ENCODE measurements around the gene PLXNA4.

Gene PLXNA4

DNA sequence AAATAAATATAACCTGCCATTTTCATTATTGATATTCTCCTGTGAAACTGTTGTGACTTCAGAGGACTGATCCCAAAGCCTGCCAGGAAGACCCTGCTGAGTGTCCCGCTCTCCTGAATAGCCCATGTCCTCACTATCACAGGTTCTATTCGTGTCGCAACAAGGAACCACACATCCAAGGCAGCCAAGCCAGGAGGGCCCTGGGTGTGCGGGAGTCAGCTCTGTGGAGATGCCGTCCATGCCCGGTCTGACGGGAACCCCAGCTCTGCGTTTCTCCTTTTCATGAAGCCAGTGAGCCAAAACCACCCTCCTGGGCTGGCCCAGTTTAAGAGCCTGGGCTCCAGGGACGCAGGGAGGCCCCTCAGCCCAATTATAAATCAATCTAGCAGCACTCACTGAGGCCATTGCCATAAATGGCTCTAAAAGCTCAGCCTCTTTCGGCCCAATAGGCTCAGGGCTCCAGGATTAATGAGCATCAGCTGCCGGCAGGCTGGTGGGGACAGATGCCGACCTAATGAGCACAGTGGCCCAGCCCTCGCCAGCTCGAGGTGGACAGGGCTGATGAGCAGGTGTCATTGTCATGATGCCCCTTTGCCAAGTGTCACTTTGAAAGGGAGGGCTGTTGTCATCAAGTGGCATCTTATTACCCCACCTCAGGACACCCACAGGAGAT is 177.9 kb downstream of the PLXNA4 start:
- no CpG with 5 or more reads among the region's 14 CpGs for WGBS (ENCODE audit: extremely low coverage, insufficient coverage, insufficient read length)
- Histone ChIP-seq H4K8ac (ENCODE audit: low read depth, low read length) (no peak overlapping the region), H3K9ac (ENCODE audit: low read length) (no peak overlapping the region), H2BK12ac (ENCODE audit: low read length) (no peak overlapping the region), H2AFZ (ENCODE audit: insufficient read depth, low read length, poor library complexity) (no peak overlapping the region), H3K4me1 (ENCODE audit: control insufficient read depth in 1 of 2, insufficient read depth in 2 of 2, low read length in 2 of 2) (no peaks in the 10 kb centered on the region), H4K91ac (ENCODE audit: low read depth, low read length) (no peak overlapping the region), H3K79me2 (ENCODE audit: control insufficient read depth, insufficient read depth, low read length, poor library complexity) (no peaks in the 10 kb centered on the region), H3K36me3 (ENCODE audit: control insufficient read depth in 1 of 2, insufficient read depth in 2 of 2, low read length in 2 of 2) (no peaks in the 10 kb centered on the region), H2BK5ac (ENCODE audit: low read depth, low read length, poor library complexity) (no peak overlapping the region), H3K23ac (ENCODE audit: low read length) (no peak overlapping the region), H3K4me2 (ENCODE audit: low read length) (no peak overlapping the region), H3K18ac (ENCODE audit: low read length) (no peak overlapping the region), H3K4me3 (ENCODE audit: low read depth, low read length) (no peak overlapping the region), H2BK120ac (ENCODE audit: insufficient read depth, low read length, poor library complexity) (no peak overlapping the region), H3K27ac (ENCODE audit: low read depth, low read length) (no peak overlapping the region), H3K27me3 (ENCODE audit: insufficient read depth, low read length) (no peaks in the 10 kb centered on the region), H3K4ac (ENCODE audit: low read depth, low read length) (no peak overlapping the region), H2AK5ac (ENCODE audit: low read length) (no peak overlapping the region), H3K9me3 (ENCODE audit: insufficient read depth, low read depth, low read length) (no peaks in the 10 kb centered on the region), H3K14ac (ENCODE audit: low read length) (no peak overlapping the region), H4K12ac (ENCODE audit: low read depth, low read length) (no peak overlapping the region), H3K79me1 (ENCODE audit: low read length) (no peaks in the 10 kb centered on the region)
- DNase-seq, result no peak

DNA sequence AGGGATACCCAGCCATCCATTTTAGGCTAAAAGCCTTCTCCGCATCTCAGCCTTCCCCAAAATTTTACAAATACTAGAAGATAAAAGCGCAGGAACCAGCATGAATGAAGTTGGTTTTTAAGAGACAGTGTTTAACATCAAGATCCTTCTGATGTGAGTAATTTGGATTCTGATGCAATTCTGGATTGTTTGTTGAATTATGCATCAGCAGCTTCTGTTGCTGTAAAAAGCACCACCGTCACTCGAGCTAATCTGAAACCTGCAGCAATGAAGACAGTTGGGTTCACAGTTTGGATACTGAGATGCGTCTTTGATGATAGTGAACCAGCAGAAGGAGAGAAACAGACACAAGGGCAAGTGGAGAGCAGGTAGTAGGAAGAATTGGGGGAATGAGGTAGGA is 179.2 kb downstream of the PLXNA4 start:
- no CpG with 5 or more reads among the region's 5 CpGs for WGBS (ENCODE audit: extremely low coverage, insufficient coverage, insufficient read length)
- Histone ChIP-seq H3K27me3 (ENCODE audit: insufficient read depth, low read length) (no peaks in the 10 kb centered on the region), H3K9ac (ENCODE audit: low read length) (no peak overlapping the region)

DNA sequence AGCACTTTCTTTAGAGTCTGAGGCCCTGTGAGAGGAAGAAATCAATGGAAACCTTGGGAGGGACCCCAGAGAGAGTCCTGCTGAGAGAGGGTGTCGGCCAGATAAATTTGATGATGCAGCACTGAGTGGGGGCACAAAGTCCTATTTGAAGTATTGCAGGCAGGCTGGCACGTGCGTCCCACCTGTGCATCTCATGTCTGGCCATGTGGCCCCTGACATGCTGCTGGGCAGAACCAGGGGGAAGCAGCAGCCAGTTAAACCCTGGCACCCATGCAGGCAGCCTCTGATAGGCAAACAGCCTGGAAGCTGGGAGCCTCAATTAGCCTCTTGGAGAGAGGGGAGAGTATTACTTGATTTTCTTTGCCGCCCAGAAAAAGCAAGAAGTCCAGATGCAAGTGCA is 180.9 kb downstream of the PLXNA4 start:
- Histone ChIP-seq H4K8ac (ENCODE audit: low read depth, low read length) (no peak overlapping the region), H2AK5ac (ENCODE audit: low read length) (no peak overlapping the region), H3K4me3 (ENCODE audit: low read depth, low read length) (no peak overlapping the region), H2BK120ac (ENCODE audit: insufficient read depth, low read length, poor library complexity) (no peak overlapping the region), H3K4me2 (ENCODE audit: low read length) (no peak overlapping the region), H3K23ac (ENCODE audit: low read length) (no peak overlapping the region), H3K9ac (ENCODE audit: low read length) (no peak overlapping the region), H4K12ac (ENCODE audit: low read depth, low read length) (no peak overlapping the region), H3K9me3 (ENCODE audit: insufficient read depth, low read depth, low read length) (no peaks in the 10 kb centered on the region), H2AFZ (ENCODE audit: insufficient read depth, low read length, poor library complexity) (no peak overlapping the region), H3K14ac (ENCODE audit: low read length) (no peak overlapping the region), H3K79me2 (ENCODE audit: control insufficient read depth, insufficient read depth, low read length, poor library complexity) (no peaks in the 10 kb centered on the region), H3K4me1 (ENCODE audit: control insufficient read depth in 1 of 2, insufficient read depth in 2 of 2, low read length in 2 of 2) (no peaks in the 10 kb centered on the region), H2BK5ac (ENCODE audit: low read depth, low read length, poor library complexity) (no peak overlapping the region), H2BK12ac (ENCODE audit: low read length) (no peak overlapping the region), H3K27me3 (ENCODE audit: insufficient read depth, low read length) (no peaks in the 10 kb centered on the region), H4K91ac (ENCODE audit: low read depth, low read length) (no peak overlapping the region), H3K36me3 (ENCODE audit: control insufficient read depth in 1 of 2, insufficient read depth in 2 of 2, low read length in 2 of 2) (no peaks in the 10 kb centered on the region), H3K79me1 (ENCODE audit: low read length) (no peaks in the 10 kb centered on the region), H3K18ac (ENCODE audit: low read length) (no peak overlapping the region), H3K27ac (ENCODE audit: low read depth, low read length) (no peak overlapping the region), H3K4ac (ENCODE audit: low read depth, low read length) (no peak overlapping the region)
- DNase-seq, result no peak
- WGBS (ENCODE audit: extremely low coverage, insufficient coverage, insufficient read length), result no CpG with 5 or more reads among the region's 4 CpGs

More for the DNA sequence above, 179.2 kb downstream of the PLXNA4 start:
- Histone ChIP-seq H4K8ac (ENCODE audit: low read depth, low read length) (no peak overlapping the region), H3K79me1 (ENCODE audit: low read length) (no peaks in the 10 kb centered on the region), H2BK12ac (ENCODE audit: low read length) (no peak overlapping the region), H3K14ac (ENCODE audit: low read length) (no peak overlapping the region), H3K36me3 (ENCODE audit: control insufficient read depth in 1 of 2, insufficient read depth in 2 of 2, low read length in 2 of 2) (no peaks in the 10 kb centered on the region), H4K91ac (ENCODE audit: low read depth, low read length) (no peak overlapping the region), H3K4me2 (ENCODE audit: low read length) (no peak overlapping the region), H3K4ac (ENCODE audit: low read depth, low read length) (no peak overlapping the region), H3K18ac (ENCODE audit: low read length) (no peak overlapping the region), H4K12ac (ENCODE audit: low read depth, low read length) (no peak overlapping the region), H3K27ac (ENCODE audit: low read depth, low read length) (no peak overlapping the region), H3K9me3 (ENCODE audit: insufficient read depth, low read depth, low read length) (no peaks in the 10 kb centered on the region), H3K4me1 (ENCODE audit: control insufficient read depth in 1 of 2, insufficient read depth in 2 of 2, low read length in 2 of 2) (no peaks in the 10 kb centered on the region), H2AFZ (ENCODE audit: insufficient read depth, low read length, poor library complexity) (no peak overlapping the region), H3K4me3 (ENCODE audit: low read depth, low read length) (no peak overlapping the region), H2BK120ac (ENCODE audit: insufficient read depth, low read length, poor library complexity) (no peak overlapping the region), H3K79me2 (ENCODE audit: control insufficient read depth, insufficient read depth, low read length, poor library complexity) (no peaks in the 10 kb centered on the region), H2BK5ac (ENCODE audit: low read depth, low read length, poor library complexity) (no peak overlapping the region), H2AK5ac (ENCODE audit: low read length) (no peak overlapping the region), H3K23ac (ENCODE audit: low read length) (no peak overlapping the region)
- DNase-seq, result no peak

DNA sequence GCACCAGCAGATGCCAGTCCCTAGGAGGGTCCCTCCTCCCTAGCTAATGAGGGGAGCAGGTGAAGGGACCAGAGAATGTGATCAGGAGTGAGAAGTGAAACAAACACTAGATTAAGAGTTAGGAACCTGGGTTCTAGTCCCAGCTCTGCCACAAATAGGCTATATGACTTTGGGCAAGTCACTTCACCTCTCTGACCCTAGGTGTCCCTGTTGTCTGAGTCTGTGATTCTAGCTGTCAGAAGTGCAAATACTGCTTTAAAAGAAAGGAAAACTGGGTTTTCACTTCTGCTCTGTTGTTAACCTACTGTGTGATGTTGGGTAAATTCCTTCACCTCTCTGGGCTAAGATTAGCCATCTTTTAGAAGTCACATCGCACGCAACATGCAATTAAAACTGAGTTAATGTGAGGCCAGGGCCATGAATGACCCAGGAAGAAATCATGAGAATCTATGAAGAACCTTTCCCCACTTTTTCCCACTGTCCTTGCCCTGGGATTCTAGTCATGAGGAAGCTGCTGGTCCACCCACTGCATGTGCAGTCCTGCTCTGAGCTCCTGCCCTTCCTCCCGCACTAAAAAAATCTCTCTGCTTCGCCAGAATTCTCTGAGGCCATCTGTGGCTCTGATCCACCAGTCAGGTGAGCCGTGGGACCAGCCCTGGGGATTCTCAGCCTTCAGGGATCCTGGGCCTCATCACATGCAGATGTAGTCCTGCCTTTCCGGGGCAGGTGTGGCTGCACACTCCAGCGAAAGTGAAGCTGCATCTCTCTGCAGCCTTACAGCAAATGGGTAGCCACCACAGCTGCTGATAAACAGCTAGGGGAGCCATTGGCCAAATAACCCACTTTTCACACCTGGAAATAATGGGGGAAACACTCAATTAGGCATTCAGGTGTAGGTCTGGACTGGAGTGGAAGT is 181.7 kb downstream of the PLXNA4 start:
- Histone ChIP-seq H3K18ac (ENCODE audit: low read length) (no peak overlapping the region), H4K91ac (ENCODE audit: low read depth, low read length) (no peak overlapping the region), H3K79me1 (ENCODE audit: low read length) (no peaks in the 10 kb centered on the region), H3K27ac (ENCODE audit: low read depth, low read length) (no peak overlapping the region), H4K12ac (ENCODE audit: low read depth, low read length) (no peak overlapping the region), H3K36me3 (ENCODE audit: control insufficient read depth in 1 of 2, insufficient read depth in 2 of 2, low read length in 2 of 2) (no peaks in the 10 kb centered on the region), H3K23ac (ENCODE audit: low read length) (no peak overlapping the region), H3K27me3 (ENCODE audit: insufficient read depth, low read length) (no peaks in the 10 kb centered on the region), H3K14ac (ENCODE audit: low read length) (no peak overlapping the region), H4K8ac (ENCODE audit: low read depth, low read length) (no peak overlapping the region), H3K4me2 (ENCODE audit: low read length) (no peak overlapping the region), H2AFZ (ENCODE audit: insufficient read depth, low read length, poor library complexity) (no peak overlapping the region), H3K79me2 (ENCODE audit: control insufficient read depth, insufficient read depth, low read length, poor library complexity) (no peaks in the 10 kb centered on the region), H2BK5ac (ENCODE audit: low read depth, low read length, poor library complexity) (no peak overlapping the region), H3K4me3 (ENCODE audit: low read depth, low read length) (no peak overlapping the region), H3K9ac (ENCODE audit: low read length) (no peak overlapping the region), H3K4ac (ENCODE audit: low read depth, low read length) (no peak overlapping the region), H3K4me1 (ENCODE audit: control insufficient read depth in 1 of 2, insufficient read depth in 2 of 2, low read length in 2 of 2) (no peaks in the 10 kb centered on the region), H2BK120ac (ENCODE audit: insufficient read depth, low read length, poor library complexity) (no peak overlapping the region), H2BK12ac (ENCODE audit: low read length) (no peak overlapping the region), H2AK5ac (ENCODE audit: low read length) (no peak overlapping the region), H3K9me3 (ENCODE audit: insufficient read depth, low read depth, low read length) (no peaks in the 10 kb centered on the region)
- no CpG with 5 or more reads among the region's 7 CpGs for WGBS (ENCODE audit: extremely low coverage, insufficient coverage, insufficient read length)
- peak in 1 of 2 donors; percentile 36 for DNase-seq

Data from trophoblast cell (in vitro differentiated cells and primary cell).